HG03196 (cell line): ENCODE data around the gene MTX1.
A peak's percentile ranks its signal among the peaks of the same experiment; 100 is the strongest.

Experiments
- ATAC-seq: cut with Tn5 transposase; IDR thresholded peaks from one replicate; pipeline ENCODE4 v1.9.1; 2021; ENCODE audit not compliant: unreplicated experiment

Gene MTX1

DNA sequence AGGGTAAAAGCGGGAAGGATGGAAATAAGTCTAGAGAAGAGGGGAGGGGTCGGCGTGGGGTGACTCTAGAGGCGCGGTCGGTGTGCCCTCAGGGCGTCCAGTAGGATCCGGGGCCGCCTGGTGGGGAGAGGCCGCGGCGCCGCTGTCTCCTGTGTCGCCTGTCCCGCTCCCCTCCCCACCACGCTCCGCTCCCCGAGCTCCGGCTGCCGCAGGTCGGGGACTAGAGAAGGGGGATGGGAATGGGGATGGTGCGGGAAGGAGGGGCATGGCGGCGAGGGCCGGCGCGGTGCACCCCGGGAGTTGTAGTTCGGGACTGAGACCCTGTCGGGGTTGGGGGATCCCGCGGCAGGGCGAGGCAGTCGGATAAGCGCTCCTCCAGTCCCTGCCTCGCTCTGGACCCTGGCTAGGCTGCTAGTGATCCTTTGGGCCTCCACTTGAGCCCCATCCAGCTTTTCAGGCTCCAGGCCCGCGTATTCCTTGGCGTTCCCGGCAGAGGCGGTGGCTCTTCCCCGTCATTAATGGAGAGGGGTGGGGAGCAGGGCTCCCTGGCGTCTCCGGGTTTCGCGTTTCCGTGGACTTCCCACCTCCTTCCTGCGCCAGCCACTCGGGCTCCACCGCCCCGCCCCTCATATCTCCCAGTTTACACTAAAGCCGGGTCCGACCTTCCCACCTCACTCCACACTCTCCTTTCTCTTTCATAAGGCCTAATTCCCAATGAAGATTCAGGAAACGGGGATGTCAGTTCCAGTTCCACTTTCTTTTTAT, 46.9 kb downstream of the MTX1 start, which contains the start of gene ENTREP3:
Gene ENTREP3, minus strand, starts transcription at position 241 of the 765 bp plus-strand sequence. CDS start 606 bp downstream, outside the sequence.
- peak; percentile 46 for ATAC-seq

GRCh38 chr1:155256058-155256852, 47.8 kb downstream of the MTX1 start:
- no peak for ATAC-seq

- no peak for ATAC-seq
Measured at GRCh38 chr1:155260276-155260675, 51.8 kb downstream of the MTX1 start.

DNA sequence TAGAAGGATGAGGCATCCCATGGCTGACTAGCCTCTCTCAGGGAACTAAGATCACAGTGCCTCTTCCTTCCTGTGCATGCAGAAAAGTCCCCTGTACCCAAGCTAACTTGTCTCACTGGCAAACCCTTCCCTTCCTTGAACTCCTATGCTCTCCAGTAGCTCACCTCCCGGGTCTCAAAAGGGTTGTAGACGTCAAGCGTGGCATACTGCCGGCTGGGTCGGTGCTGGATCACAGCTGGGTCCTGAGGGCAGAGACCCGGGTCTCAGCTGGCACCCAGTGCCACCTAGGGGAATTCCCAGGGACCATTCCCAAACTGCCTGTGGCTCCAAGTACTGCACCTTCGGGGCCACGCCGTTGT, 53.0 kb downstream of the MTX1 start:
- ATAC-seq, result peak; percentile 1

GRCh38 chr1:155261852-155262673, 53.6 kb downstream of the MTX1 start, which contains the start of gene SCAMP3:
Gene SCAMP3, minus strand, starts transcription at chr1:155262360. Its CDS starts 209 bp downstream, at chr1:155262151.
- peak; percentile 93 for ATAC-seq

- ATAC-seq, result no peak
Measured at GRCh38 chr1:155263067-155263466, 54.6 kb downstream of the MTX1 start.
